GM12864 (cell line): ENCODE results near the gene MARCHF10.

Source experiments
- DNase-seq: peaks from one replicate; pipeline ENCODE4 v3.0.0-alpha.2; 2011; ENCODE audit warnings: low read depth
- H3K4me3 ChIP-seq: 2 replicates; pipeline ENCODE4 v1.5.1; 2011; ENCODE audit warnings: mild to moderate bottlenecking, low read depth, low read length, control low read depth
- TF ChIP-seq, protein P1 (sequence below): IDR thresholded peaks from 2 replicates; pipeline ENCODE4 v1.5.1; 2011; ENCODE audit warnings: low read depth, mild to moderate bottlenecking, moderate library complexity, low read length, control low read depth, inconsistent platforms; ENCODE audit errors: missing control alignments

The MARCHF10 gene

DNA sequence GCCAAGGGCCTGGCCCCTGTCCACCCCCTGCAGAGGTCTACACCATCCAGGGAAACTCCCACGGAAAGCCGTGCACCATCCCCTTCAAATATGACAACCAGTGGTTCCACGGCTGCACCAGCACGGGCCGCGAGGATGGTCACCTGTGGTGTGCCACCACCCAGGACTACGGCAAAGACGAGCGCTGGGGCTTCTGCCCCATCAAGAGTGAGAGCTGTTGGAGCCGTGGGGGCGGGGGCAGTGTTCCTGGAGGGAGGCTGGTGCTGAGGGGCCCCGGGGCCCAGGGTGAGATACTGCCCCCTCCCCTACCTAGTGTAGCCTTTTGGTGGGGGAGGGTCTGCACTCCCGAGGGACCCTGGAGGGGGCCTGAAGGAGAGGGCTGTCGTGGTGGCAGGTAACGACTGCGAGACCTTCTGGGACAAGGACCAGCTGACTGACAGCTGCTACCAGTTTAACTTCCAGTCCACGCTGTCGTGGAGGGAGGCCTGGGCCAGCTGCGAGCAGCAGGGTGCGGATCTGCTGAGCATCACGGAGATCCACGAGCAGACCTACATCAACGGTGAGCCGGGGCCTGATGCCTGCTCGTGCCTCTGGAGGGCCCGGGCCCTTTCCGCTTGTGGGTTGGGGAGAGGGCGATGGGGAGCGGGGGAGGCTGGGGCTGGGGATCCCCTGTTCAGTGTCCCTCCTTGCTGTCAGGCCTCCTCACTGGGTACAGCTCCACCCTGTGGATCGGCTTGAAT lies 141.9 kb downstream of the MARCHF10 start:
- no peak overlapping the region for H3K4me3 ChIP-seq
- TF ChIP-seq, protein P1, sequence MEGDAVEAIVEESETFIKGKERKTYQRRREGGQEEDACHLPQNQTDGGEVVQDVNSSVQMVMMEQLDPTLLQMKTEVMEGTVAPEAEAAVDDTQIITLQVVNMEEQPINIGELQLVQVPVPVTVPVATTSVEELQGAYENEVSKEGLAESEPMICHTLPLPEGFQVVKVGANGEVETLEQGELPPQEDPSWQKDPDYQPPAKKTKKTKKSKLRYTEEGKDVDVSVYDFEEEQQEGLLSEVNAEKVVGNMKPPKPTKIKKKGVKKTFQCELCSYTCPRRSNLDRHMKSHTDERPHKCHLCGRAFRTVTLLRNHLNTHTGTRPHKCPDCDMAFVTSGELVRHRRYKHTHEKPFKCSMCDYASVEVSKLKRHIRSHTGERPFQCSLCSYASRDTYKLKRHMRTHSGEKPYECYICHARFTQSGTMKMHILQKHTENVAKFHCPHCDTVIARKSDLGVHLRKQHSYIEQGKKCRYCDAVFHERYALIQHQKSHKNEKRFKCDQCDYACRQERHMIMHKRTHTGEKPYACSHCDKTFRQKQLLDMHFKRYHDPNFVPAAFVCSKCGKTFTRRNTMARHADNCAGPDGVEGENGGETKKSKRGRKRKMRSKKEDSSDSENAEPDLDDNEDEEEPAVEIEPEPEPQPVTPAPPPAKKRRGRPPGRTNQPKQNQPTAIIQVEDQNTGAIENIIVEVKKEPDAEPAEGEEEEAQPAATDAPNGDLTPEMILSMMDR = no peak

DNA sequence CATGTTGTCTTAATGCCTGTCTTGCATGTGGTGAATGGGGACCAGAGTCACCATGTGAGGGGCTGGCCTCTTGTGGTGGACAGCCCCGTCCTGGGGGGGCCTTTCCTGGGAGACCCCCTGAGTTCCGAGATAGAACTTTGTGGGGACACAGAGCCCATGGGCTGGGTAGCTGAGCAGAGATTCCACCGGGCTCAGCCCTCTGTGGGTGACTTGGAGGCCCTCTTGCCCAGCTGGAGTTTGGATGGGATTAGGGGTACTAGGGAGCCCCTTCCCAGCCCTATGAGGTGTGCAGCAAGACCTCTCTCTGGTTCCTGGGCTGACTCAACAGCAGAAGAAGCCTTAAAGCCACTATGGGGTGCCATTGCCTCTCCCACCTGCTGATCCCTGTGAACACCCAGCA lies 142.5 kb downstream of the MARCHF10 start:
- no peak overlapping the region for H3K4me3 ChIP-seq
- DNase-seq = no peak
- TF ChIP-seq, protein P1 = no peak

More for the DNA sequence above, 141.9 kb downstream of the MARCHF10 start:
- DNase-seq = no peak

DNA sequence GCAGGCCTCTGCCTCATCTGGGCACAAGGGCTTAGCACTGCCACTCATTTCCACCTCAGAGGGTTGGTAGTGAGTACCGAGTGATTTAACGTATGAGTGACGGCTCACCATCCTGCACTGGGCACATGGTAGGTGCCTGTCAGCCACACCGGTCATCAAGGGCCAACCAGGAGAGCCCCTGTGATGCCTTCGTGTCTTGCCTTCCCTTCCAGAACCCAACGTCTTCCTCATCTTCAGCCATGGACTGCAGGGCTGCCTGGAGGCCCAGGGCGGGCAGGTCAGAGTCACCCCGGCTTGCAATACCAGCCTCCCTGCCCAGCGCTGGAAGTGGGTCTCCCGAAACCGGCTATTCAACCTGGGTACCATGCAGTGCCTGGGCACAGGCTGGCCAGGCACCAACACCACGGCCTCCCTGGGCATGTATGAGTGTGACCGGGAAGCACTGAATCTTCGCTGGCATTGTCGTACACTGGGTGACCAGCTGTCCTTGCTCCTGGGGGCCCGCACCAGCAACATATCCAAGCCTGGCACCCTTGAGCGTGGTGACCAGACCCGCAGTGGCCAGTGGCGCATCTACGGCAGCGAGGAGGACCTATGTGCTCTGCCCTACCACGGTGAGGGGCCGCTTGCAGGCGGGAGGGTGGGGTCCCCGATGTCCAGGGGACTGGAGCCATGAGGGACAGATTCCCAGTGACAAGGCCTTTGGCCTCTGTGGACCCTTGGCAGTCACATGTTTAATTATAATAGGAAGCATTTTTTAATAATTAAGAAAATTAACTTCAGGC lies 143.6 kb downstream of the MARCHF10 start:
- TF ChIP-seq, protein P1 = no peak
- DNase-seq = no peak
- H3K4me3 ChIP-seq = no peak overlapping the region

DNA sequence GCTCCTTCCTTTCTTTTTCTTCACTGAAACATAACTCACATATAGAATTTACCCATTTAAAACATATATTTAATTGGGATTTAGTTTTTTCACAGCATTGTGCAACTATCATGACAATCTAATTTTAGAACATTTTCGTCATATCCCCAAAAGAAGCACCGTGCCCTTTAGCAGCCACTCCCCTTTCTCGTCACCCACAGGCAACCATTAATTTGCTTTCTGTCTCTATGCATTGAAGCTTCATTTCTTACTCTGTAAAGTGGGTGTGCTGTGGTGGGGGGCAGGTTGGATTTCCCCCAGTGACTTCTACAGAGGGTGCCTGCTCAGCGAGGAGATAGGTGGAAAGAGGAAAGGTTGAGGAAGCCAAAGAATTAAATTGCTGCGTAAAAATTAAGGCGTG lies 144.8 kb downstream of the MARCHF10 start:
- DNase-seq = no peak
- TF ChIP-seq, protein P1 = no peak
- no peak overlapping the region for H3K4me3 ChIP-seq

DNA sequence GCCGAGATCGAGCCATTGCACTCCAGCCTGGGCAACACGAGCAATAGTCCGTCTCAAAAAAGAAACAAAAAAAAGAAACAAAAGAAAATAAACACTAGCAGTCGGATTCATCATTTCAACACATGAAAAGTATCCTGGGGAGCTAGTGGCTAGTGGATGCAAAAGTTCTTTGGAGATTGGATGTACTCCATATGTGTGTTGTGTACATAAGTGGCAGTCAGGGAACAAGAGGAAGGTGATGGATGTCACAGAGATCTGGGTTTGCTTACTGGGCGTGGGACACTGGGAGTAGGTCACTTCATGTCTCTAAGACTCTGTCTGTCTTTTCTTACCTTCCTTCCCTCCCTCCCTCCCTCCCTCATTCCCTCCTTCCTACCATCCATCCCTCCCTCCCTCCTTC lies 145.3 kb downstream of the MARCHF10 start:
- no peak overlapping the region for H3K4me3 ChIP-seq
- TF ChIP-seq, protein P1 = no peak
- no peak for DNase-seq

DNA sequence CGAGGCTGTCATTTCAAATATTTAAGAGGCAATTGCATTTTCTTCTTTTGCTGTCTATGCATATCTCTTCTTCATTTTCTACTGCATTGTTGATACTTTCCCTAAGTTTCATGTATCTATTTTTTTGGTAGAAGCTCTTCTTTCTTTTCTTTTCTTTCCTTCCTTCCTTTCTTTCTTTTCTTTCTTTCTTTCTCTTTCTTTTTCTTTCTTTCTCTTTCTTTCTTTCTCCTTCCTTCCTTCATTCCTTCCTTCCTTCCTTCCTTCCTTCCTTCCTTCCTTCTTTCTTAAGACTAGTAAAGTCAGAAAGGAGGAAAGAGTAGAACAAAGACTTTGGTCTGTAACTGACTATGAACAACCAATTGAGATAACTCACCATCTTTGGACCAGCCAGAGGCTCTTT lies 146.8 kb downstream of the MARCHF10 start:
- TF ChIP-seq, protein P1 = no peak
- no peak overlapping the region for H3K4me3 ChIP-seq
- no peak for DNase-seq
